HG02938 (cell line): ENCODE results near the gene AKR1C8.
"Not testable (repeated sequence)": the region's sequence is repeated elsewhere in the genome, so short reads cannot be mapped to it uniquely, and the experiment has no call there.

Experiments used
- ATAC-seq: cut with Tn5 transposase; IDR thresholded peaks from one replicate; pipeline ENCODE4 v1.9.1; 2021; ENCODE audit warnings: mild to moderate bottlenecking, moderate library complexity; ENCODE audit not compliant: unreplicated experiment

The AKR1C8 gene

DNA sequence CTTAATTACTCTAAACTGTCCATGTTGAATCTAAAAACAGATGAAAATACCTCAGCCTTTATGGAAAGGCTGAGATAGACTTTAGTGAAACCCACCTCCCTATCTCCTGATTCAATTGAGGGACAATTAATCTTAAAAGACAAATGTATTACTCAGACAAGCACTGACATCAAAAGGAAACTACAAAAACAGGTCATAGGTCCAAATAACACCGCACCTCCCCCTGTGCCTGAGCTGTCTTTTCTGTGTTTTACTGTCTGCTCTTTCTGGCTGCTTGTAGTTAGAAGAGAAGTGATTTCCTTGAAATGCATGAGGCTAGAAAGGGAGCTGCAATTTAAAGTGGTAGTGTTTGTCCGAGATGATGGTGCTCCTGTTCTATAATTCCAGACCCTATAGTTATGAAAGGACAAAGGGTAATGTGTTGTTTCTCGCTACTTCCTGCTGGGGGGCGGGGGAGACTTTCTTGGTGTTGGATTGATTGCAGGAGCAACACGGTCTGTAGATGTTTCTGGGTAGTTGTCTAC is 16.0 kb downstream of the AKR1C8 start:
- ATAC-seq: no peak

DNA sequence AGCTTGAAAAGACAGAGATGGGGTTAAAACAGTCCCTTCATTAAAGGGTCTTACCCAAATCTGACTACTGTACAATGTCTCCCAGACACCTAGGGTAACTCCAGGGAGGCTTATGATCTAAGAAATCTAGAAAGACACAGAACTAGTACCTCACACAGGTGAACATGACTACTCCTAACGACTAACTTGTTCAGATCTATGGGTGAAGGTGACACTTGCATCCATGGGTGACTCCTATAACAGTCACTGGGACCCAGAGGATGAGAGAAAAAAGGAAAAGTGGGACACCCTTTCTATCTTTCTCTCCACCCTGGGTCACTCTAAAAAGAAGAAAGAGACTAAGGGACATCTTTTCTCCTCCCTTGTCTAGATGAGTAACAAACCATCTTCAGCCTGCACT is 19.2 kb downstream of the AKR1C8 start:
- ATAC-seq: no peak

DNA sequence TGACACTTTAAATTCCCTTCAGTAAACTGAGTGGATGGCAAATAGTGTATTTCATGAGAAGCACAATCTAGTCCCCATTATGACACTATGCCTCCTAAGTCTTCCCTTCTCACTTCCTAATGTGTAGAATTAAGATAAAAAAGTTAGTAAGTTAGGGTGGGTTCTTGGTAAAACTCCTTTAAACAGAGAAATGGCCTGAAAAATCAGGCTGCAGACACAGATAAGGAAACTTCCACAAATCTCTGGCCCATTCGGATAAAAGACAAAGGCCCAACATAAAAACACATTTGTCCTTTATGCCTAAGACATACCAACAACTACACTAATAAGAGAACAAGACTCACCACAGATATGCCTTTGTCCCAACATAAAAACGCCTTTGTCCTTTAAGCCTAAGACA is 21.5 kb downstream of the AKR1C8 start:
- no peak for ATAC-seq

DNA sequence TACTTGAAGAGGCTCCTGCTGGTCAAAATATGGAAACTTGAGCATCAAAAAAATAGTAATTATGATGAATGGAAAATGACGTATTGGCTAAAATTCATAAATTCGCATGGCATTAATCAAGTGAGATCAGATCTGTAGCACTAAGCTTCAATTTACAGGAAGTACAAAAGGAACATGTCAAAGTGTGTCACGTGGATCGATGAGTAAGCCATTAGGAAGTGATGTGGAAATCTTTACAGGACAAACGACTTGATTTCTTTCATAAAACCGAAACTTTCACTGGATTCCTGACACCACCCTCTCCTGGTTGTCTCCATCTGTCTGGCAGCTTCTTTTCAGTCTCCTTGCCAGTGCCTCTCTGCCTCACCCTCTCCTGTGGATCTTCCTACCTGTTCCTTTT is 25.8 kb downstream of the AKR1C8 start:
- no peak for ATAC-seq

DNA sequence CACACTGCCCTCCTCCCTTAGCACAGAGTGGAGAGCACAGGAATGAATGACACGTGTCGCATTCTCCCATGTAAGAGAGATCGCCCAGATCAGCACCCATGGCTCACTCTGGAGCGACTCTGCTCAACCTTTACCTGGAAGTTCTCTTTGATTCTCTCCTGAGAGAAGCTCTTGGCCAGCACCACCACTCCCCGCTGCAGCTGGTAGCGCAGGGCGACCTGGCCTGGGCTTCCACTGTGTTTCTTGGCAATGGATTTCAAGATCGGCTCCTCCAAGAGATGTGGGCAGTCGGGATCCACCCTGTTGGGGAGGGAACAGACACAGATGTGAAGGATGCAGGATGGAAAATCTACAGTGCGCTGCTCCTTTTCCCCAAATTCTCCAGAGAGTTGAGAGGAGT is 27.4 kb downstream of the AKR1C8 start:
- ATAC-seq: no peak

DNA sequence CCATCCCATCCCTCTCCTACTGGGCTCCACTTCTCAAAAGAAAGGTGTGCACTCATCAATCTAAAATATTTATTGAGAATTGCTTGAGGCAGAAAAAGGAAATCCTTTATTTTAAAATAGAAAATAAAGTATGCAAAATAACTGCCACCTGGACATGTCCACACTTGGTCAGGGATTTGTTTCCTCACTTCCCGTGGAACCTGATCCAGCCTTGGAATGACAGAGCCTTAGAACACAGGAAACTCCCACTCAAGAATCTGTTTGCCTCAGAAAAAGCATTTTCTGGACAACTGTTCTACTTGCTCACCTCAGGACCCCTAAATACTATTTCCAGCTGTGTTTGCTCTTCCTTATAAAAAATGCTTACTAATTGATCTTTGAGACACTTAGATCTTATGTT is 29.0 kb downstream of the AKR1C8 start:
- no peak for ATAC-seq

DNA sequence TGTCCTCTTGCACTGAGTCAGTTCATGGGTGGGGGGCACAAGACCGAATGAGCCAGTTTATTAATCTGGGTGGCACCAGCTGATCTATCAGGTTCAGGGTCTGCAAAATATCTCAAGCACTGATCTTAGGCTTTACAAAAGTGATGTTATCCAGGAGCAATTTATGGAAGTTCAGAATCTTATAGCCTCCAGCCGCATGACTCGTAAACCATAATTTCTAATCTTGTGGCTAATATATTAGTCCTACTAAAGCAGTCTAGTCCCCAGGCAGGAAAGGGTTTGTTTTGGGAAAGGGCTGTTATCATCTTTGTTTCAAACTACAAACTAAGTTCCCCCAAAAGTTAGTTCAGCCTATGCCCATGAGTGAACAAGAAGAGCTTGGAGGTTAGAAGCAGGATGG is 33.9 kb downstream of the AKR1C8 start:
- ATAC-seq: no peak

DNA sequence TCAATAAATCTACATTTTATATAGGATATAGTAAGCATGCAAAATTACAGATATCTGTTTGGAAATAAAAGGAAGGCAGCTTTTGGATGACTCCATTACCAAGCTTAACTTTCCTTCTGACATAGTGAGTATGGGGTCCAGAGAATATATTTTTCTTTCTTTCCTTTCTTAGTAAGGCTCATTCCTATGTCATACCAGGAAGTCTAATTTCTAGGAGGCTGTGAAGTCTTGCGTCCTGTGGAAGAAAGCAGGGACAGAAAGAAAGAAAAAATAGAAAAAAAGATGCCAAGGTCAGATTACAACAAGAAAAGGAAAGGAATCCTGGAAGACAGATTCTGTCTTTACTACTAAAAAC is 36.3 kb downstream of the AKR1C8 start:
- no peak for ATAC-seq

DNA sequence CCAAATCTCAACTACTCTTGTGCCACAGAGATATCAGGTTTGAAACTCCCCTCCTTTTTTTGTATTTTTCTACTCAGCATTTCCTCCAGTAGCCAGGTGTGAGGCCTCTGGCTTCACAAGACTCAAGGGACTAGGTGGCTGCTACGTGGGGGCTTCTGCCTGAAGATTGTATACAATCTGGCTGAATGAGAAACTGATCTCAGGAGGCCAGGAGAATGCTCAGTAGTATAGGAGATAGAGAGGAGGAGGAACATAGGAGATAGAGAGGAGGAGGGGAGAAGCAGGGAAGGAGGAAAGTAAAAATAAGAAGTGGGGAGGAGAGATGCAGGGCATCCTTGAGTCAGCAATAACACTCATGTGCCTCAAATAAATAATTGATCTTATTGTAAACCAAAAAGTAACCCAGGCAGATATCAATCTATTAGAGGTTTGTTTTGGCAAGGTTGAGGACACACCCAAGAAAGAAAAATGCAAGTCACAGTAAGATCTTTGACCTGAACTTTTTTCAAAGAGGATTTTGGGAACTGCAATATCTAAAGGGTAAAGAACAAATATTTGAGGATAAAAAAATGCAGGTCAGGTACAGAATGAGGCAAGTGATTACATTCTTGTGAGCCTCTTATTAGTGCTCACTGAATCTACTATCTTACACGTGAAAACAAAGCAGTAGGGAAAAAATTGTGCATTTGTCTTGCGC is 36.8 kb downstream of the AKR1C8 start:
- ATAC-seq: no peak

DNA sequence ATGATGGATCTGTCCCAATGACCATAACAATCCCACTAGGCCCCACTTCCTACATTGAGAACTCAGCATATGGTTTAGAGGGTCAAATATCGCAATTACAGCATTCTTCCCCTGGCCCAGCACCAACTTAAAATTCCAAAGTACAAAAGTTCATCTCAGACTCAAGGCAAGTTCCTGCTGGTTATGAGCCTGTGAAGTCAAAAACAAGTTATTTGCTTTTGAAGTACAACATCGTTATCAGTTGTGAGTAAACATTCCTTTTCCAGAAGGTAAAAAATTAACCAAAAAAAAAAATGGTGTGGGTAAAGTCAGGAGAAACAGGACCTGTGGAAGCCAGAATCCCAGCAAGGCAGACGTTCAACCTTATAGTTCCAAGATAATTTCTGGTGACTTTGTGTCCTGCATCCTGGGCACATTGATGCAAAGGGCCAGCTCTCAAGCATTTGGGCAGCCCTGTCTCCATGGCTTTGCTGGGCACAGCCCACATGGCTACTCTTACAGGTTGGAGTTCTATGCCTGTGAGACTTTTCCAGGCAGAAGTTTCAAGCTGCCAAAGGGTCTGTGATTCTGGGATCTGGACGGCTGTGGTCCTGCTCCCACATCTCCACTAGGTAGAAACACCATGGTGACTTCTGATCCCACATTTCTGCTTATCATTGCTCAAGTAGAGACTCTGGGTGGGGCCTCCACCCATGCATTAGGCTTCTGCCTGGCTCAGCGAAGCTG is 37.5 kb downstream of the AKR1C8 start:
- no peak for ATAC-seq

DNA sequence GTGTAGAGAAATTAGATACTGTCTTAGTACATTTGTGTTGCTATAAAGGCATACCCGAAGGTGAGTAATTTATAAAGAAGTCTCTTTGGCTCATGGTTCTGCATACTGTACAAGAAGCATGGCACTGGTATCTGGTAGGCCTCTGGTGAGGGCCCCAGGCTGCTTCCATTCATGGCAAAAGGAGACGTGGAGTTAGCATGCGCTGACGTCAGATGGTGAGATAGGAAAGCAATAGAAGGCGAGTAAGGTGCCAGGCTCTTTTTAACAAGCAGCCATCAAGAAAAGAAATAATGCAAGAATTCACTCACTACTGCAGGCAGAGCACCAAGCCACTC is 38.1 kb downstream of the AKR1C8 start:
- no peak for ATAC-seq

DNA sequence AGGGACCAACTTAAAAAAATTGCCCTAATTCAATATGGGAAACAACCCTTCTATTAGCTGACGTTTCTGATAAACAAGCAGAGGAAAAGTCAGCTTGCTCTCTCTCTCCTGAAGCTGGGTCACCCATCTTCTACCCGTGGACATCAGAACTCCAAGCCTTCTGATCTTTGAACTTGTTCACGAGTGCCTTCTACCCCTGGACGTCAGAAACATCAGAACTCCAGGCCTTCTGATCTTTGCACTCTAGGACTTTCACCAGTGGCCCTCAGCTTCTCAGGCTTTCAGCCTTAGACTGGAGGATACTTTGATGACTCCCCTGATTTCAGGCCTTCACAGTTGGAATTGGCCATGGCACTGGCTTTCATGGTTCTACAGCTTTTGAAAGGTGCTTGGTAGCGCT is 41.8 kb downstream of the AKR1C8 start:
- no peak for ATAC-seq

DNA sequence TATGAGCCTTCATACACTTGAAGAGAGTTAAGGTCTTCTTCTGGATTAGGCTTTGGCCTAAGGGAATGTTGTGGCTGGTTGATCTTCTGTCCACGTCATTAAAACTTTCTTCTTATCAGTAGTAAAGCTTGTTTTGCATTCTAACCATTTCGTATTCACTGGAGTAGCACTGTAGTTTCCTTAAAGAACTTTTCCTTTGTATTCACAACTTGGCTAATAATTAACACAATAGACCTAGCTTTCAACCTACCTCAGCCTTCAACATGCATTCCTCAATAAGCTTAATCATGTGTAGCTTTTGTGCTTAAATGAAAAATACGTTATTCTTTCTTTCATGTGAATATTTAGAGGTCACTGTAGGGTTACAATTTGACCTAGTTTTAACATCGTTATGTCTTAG is 42.8 kb downstream of the AKR1C8 start:
- ATAC-seq: no peak

DNA sequence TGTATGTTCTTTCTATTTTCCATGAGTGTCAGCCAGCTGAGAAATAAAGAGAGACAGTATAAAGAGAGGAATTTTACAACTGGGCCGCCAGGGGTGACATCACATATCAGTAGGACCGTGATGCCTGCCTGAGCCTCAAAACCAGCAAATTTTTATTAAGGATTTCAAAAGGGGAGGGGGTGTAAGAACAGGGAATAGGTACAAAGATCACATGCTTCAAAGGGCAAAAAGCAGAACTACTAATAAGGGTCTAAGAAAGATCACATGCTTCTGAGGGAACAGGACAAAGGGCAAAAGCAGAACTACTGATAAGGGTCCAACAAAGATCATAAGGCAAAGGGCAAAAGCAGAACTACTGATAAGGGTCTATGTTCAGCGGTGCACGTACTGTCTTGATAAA is 47.3 kb downstream of the AKR1C8 start:
- not testable (repeated sequence) for ATAC-seq

DNA sequence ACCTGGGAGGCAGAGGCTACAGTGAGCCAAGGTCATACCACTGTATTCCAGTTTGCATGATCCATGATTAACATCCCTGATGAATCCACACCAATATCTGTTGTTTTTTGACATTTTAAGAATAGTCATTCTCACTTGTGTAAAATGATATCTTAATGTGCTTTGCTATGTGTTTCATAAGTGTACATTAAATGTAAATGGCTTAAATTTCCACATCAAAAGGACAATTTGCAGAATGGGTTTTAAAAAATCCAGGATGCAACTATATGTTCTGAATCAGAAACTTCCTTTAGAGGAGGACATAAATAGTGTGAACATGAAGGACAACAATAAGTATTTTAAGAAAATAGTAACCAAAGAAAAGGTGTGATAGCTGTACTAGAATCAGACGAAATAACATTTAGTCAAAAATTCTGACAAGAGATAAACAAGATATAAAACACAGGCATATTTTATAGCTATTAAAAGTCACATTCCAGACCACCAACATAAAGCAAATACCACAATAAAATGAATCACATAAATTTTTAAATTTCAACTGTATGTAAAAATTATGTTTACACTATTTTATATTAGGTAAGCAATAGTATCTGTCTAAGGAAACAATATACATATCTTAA is 48.4 kb downstream of the AKR1C8 start:
- no peak for ATAC-seq

DNA sequence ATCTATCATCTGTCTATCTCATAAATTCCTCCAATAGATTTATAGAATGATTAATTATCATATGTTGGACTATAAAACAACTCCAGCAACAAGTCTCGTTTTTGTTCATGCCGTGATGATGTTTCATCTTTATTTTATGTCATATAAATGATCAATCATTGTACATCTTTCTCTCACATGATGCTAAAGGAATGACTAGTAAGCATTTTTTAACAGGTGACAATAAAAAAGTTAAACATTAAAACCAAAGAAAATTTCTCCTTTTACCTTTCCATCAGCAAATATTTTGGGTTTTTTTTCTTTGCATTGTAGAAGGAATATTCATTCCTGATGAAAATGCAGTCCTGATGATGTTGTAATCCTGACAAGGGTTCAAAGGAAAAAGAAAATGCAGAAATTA is 49.4 kb downstream of the AKR1C8 start:
- no peak for ATAC-seq

DNA sequence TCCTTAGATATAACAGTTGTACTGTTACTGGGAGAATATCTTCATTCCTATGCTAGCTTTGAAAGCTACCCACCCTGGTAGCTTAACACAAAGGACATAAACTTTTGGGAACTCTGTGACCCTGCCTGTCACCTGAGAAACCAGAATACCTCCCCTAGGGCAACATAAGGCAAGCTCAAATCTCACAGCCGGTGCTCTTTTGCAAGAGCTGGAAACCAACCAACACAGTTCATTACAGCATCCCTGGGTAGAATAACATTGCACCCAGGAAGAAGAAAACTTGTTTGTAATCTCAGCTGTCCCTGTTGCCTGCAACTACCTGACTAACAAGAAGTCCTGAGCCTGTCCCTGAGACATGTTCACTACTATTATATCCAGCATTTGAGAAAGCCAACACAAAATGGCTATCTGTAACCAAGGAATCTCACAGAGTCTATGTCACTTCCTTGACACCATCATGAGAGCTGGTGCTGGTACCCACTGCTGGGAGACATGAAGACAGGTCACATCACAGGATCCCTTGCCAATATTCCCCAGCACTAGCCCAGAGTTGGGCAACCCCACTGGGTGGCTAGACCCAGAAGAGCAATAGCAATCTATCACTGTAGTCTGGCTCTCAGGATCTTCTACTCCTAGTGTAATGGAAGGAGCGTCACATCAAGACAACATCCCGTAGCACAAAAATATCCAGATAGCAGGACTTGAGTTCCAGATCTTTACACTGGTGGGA is 59.5 kb downstream of the AKR1C8 start:
- no peak for ATAC-seq

DNA sequence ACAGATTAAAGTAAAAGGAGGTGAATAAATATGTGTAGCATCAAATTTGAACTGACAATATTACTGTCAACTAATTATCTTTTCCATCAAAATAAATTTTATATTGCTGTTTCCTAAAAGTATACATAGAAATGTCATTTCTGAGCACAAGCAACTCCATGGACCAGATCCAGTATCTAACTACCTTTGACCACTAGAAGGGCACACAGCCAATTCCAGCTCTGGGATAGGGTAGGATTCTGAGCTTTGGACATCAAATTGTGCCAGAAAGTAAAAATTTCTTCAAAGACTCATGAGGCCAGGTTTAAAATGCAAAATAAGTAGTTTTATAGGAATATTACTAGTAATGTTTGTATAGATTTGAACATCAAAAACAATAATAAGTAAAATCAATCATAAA is 61.1 kb downstream of the AKR1C8 start:
- ATAC-seq: no peak

DNA sequence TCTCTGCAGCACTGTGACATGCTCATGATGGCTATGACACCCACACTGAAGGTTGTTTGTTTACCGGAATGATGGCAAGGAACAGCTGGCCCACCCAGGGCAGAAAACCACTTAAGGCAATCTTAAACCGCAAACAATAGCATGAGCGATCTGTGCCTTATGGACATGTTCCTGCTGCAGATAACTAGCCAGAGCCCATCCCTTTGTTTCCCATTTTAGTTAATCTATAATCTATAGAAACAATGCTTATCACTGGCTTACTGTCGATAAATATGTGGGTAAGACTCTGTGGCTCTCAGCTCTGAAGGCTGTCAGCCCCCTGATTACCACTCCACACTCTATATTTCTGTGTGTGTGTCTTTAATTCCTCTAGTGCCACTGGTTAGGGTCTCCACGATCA is 65.0 kb downstream of the AKR1C8 start:
- ATAC-seq: not testable (repeated sequence)

DNA sequence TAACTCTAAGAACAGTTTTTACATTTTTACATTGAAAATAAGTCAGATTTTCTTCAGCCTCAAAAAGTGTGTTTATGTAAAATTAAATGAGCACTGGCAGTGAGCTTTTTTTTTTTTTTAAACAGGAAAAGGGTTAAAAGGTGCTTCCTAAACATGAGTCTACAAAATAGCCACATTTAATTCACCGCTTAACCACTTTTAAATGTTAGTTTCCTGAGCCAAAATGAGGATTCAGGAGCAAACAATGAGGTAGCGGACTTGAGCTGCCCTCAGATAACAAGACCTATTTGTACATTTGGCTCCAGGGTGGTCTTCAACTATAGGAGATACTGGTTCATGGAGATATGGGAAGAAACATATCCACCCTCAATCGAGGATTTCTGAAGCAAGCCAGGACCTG is 67.9 kb downstream of the AKR1C8 start:
- ATAC-seq: no peak

DNA sequence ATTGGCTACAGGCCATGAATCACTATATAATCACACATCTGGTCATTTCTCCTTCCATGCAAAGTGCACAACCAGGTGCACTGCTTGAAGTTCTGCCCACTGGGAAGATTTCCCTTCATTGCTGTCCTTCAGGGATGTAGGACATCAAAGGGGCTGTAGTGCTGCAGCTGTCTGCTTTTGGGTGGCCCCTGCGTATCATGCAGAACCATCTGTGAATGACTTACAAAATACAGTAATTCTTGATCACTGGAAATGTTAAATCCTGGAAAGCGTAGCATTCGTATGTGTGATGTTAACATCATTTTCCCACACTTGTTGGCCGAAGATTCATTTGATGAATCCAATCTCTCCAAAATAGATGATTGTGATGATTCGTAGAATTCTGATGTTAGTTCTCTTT is 68.3 kb downstream of the AKR1C8 start:
- ATAC-seq: no peak

DNA sequence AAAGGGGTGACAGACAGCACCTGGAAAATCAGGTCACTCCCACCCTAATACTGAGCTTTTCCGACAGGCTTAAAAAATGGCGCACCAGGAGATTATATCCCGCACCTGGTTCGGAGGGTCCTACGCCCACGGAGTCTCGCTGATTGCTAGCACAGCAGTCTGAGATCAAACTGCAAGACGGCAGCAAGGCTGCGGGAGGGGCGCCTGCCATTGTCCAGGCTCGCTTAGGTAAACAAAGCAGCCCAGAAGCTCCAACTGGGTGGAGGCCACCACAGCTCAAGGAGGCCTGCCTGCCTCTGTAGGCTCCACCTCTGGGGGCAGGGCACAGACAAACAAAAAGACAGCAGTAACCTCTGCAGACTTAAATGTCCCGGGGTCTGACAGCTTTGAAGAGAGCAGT is 75.1 kb downstream of the AKR1C8 start:
- ATAC-seq: not testable (repeated sequence)
